Activated CD8-positive, alpha-beta memory T cell treated with anti-CD3 and anti-CD28 coated beads for 36 hours (primary cell): ENCODE results near the gene PTPRN2. TPM values are rescaled to one million over a fixed set of nuclear protein-coding genes. Genes with fewer than 3 reads are reported as not detected.
"Not testable (repeated sequence)": the region's sequence is repeated elsewhere in the genome, so short reads cannot be mapped to it uniquely, and the experiment has no call there.

Source experiments
- CTCF ChIA-PET: fragments of 350-600 bp; sonication (Branson Sonifier 250); formaldehyde crosslinking; loops from one replicate; lab custom pipeline; 2021; ENCODE audit warnings: antibody characterized with exemption; lab: Charles Lee
- POLR2A ChIA-PET: fragments of 350-600 bp; sonication (Branson Sonifier 250); formaldehyde crosslinking; loops from one replicate; lab custom pipeline; 2021; ENCODE audit warnings: antibody characterized with exemption; lab: Charles Lee
- total RNA-seq, 2 experiments: library from RNA; stranded (reverse); gene quantifications; one replicate each; pipeline ENCODE4 v1.2.3, GENCODE V29; 2021

PTPRN2 gene
- total RNA-seq, 2 experiments from 2014 or later, result 0.36 to 0.44 TPM

DNA sequence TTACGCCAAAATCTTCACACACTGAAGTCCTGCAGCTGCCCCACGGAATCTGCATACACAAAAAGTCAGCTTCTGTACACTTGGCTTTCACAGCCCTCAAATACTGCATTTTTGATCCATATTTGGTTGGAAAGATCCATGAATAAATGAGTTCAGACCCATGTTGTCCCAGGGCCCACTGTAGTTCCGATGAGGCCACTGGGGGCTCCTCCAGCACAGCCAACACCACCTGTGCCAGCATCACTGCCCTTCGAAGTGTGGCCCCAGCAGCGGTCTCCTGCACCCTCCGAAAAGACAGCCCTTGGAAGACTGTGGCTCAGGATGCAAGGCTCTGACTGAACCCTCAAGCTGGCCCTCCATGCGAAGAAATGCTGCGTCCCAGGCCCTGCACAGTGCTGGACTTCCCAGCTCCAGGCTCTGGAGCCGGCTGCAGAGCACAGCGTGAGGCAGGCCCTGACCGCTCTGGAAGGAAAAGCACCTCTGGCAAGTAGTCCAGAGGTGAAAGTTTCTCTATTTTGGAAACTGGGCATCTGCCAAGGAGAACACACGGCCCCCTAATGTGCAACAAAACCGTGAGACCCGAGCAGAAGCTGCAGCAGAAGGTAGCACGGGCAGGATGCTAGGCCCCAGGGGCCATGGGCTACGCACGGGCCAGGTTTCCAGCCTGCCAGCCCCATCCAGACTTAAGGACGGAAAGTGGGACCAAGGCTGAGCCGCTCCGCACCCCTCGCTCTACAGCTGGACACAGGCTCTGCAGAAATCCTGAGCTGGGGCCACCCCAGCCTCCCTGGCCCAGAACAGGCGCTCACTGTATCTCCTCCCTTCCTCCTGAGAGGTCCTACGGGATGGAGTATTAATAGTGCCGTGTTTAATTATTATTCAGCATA is 62.6 kb downstream of the PTPRN2 start:
- ChIA-PET POLR2A (no interaction called here), CTCF (no interaction called here)

DNA sequence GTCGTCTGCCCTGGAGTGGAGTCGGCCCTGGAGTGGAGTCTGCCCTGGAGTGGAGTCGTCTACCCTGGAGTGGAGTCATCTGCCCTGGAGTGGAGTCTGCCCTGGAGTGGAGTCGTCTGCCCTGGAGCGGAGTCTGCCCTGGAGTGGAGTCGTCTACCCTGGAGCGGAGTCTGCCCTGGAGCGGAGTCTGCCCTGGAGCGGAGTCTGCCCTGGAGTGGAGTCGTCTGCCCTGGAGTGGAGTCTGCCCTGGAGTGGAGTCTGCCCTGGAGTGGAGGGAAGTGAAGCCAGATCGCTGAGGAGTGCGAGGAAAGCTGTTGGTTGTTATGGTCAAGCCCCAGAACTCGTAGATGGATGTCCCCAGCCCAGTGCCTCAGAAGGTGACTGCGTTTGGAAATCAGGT is 63.3 kb downstream of the PTPRN2 start:
- POLR2A ChIA-PET, result not testable (repeated sequence)

DNA sequence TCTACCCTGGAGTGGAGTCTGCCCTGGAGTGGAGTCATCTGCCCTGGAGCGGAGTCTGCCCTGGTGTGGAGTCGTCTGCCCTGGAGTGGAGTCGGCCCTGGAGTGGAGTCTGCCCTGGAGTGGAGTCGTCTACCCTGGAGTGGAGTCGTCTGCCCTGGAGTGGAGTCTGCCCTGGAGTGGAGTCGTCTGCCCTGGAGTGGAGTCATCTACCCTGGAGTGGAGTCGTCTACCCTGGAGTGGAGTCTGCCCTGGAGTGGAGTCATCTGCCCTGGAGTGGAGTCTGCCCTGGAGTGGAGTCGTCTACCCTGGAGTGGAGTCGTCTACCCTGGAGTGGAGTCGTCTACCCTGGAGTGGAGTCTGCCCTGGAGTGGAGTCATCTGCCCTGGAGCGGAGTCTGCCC is 63.7 kb downstream of the PTPRN2 start:
- CTCF ChIA-PET, POLR2A ChIA-PET: not testable (repeated sequence)

More for the DNA sequence above, 63.3 kb downstream of the PTPRN2 start:
- CTCF ChIA-PET, result not testable (repeated sequence)

DNA sequence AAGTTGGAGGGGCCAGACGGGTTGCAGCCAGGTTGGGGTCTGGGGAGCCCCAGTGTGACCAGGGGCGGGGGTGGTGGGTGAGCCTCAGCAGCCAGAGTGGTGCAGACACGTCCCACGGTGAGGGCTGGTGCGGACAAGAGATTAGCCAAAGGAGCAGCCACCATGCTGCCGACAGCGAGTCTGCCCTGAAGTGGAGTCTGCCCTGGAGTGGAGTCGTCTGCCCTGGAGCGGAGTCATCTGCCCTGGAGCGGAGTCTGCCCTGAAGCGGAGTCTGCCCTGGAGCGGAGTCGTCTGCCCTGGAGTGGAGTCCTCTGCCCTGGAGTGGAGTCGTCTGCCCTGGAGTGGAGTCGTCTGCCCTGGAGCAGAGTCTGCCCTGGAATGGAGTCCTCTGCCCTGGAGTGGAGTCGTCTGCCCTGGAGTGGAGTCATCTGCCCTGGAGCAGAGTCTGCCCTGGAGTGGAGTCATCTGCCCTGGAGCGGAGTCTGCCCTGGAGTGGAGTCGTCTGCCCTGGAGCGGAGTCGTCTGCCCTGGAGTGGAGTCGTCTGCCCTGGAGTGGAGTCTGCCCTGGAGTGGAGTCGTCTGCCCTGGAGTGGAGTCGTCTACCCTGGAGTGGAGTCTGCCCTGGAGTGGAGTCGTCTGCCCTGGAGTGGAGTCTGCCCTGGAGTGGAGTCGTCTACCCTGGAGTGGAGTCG is 64.3 kb downstream of the PTPRN2 start:
- CTCF ChIA-PET, POLR2A ChIA-PET: not testable (repeated sequence)

DNA sequence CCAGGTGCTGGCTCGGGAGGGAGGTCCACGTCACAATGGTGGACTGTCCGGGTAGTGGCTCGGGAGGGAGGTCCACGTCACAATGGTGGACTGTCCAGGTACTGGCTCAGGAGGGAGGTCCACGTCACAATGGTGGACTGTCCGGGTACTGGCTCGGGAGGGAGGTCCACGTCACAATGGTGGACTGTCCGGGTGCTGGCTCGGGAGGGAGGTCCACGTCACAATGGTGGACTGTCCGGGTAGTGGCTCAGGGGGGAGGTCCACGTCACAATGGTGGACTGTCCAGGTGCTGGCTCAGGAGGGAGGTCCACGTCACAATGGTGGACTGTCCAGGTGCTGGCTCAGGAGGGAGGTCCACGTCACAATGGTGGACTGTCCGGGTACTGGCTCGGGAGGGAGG is 65.8 kb downstream of the PTPRN2 start:
- POLR2A ChIA-PET, CTCF ChIA-PET: not testable (repeated sequence)

DNA sequence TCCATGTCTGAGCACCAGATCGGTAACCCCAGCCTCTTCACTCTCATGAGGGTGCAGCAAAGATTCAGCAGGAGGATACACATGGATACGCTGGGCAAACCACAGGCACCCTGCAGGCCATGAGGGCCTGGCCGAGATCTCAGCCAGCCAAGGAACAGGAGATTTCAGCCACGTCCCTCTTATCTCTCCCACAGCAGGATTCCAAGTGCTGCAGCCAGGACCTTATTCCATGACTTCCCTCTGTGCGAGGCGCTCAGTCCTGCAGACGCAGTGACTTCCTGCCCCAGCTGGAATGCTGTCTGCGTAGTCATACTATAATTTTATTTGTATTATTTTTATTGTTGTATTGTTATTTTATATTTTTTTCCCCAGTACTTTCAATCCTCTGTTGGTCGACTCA is 66.8 kb downstream of the PTPRN2 start:
- ChIA-PET CTCF (no interaction called here), POLR2A (no interaction called here)

DNA sequence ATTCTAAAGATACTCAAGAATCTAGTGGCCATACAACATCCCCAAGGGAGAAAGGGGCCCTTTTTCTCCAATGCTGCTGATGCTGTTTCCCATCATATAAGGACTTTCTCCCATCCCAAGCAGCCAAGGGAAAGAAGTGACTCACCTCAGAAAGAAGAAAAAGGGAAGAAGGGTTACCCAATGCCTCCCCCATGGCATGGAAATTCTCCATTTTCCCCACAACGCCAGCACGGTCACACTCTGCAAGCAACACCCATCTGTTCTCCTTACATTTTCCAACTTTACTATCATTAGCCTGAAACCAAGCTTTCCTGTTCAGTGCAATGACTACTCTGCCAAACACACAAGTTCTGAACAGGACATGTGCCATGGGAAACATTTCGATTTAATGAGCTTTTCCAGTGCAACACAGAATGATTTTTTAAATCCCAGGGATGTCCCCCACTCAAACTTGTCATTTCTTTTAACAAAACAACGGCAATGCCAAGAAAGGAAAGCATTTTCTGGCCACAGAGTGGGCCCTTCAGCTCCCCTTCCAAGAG is 67.9 kb downstream of the PTPRN2 start:
- ChIA-PET CTCF (no interaction called here), POLR2A (interaction anchor here (0.5 kb wide), 1 partner anchor 49 kb away, joined by 3 read pairs; no protein-coding TSS in a partner anchor)

DNA sequence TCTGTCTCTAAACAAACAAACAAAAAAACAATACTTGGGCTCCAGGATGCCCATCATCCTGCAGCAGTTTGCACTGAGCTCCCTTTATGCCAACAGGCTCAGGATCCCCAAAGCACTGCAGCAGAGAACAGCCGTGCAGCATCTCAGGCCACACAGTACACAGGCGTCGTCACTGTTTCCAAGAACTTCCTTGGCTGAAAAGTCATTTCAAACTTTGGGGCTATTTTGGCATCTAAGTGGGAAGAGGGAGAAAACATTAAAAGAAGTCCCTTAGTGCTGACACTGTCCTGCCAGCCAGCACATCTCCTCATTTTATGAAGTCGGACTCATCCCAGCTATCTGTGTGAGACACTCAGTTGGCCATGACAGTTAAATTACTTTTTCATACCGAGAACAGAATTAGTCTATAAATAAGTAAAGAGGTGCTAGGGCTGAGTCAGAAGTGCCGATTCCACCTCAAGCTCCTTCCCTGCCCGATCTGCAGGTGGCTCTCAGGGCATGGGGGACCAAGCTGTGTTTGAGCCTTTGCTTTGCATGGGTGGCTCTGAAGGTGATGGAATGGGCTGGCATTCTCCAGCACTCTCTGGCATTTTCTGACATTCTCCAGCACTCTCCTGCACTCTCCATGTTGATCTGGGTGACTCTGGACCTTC is 68.5 kb downstream of the PTPRN2 start:
- CTCF ChIA-PET, result no interaction called here
- POLR2A ChIA-PET, result interaction anchor here (0.5 kb wide), 1 partner anchor 49 kb away, joined by 3 read pairs; no protein-coding TSS in a partner anchor

DNA sequence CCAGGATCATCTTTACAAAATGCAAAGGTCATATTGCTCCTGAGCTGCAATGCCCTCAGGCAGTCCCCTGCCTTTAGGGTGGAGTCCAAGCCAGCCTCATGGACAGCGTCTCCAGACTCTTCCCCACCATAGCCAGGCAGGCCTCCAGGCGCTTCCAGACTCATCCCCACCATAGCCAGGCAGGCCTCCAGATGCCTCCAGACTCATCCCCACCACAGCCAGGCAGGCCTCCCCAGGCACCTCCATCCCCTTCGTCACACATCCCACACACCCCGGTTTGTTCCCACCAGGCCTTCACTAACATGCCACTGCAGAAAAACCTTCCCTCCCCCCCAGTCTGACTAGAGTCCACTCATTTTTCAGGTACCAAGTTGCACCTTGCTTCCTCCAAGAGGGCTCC is 70.1 kb downstream of the PTPRN2 start:
- CTCF ChIA-PET, result no interaction called here
- POLR2A ChIA-PET, result no interaction called here

DNA sequence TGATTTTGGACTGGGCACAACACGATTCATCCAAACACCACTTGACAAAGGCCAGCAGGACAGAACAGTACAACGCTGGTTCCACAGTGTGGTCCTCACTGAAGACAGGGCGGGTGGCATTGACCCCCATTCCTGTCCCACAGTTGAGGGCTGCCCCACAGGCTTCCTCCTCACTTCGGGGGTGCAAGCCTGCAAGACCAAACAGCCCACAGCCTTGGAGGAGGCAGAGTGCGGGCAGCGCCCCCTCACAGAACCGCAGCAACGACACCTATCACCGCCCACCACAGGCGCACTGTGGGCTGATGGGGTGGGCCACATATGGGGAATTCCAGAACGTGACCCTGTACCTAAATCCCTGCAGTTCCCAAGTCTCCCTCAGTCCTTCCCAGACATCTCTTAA is 70.6 kb downstream of the PTPRN2 start:
- POLR2A ChIA-PET, result no interaction called here
- CTCF ChIA-PET, result no interaction called here

DNA sequence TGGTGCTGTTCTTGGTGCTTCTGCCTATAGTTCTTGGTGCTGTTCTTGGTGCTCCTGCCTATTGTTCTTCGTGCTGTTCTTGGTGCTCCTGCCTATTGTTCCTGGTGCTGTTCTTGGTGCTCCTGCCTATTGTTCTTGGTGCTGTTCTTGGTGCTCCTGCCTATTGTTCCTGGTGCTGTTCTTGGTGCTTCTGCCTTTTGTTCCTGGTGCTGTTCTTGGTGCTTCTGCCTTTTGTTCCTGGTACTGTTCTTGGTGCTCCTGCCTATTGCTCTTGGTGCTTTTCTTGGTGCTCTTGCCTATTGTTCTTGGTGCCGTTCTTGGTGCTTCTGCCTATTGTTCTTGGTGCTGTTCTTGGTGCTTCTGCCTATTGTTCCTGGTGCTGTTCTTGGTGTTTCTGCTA is 71.1 kb downstream of the PTPRN2 start:
- POLR2A ChIA-PET, result no interaction called here
- CTCF ChIA-PET, result no interaction called here

DNA sequence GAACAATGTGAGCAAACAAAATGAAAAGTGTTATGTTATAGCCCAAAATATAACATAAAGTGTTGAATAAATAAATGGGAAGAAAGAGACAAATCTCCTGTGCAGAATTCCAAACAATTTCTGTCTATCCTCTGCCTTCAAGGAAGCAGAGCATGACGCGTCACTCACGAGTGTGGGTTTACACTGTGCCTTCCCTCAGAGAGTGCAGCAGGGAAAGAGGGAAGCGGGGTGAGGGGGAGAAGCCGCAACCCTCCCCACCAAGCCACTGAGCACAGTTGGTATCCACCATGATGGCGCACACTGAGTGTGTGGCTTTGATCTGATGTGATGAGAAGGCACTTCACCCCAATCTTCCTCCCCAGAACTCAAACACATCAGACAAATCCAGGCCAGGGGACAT is 74.8 kb downstream of the PTPRN2 start:
- ChIA-PET CTCF (no interaction called here), POLR2A (no interaction called here)

DNA sequence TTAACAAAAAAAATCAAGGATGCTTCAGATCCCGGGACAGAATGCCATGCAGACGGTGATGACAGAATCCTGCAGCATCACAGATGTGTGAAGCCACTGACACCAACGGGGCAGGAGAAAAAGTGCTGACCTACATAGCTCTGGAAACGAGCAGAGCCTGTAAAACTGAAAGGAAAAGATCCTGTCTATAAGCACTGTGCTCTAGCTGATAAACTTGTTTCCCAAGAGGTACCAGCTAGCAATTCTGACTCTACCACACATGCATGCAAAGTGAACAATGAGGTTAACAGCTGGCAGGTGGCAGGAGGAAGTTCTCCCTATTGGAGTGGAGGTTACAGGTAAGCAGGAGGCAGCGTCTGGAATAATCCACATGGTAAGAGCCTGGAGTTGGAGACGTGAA is 75.6 kb downstream of the PTPRN2 start:
- ChIA-PET POLR2A (no interaction called here), CTCF (no interaction called here)

DNA sequence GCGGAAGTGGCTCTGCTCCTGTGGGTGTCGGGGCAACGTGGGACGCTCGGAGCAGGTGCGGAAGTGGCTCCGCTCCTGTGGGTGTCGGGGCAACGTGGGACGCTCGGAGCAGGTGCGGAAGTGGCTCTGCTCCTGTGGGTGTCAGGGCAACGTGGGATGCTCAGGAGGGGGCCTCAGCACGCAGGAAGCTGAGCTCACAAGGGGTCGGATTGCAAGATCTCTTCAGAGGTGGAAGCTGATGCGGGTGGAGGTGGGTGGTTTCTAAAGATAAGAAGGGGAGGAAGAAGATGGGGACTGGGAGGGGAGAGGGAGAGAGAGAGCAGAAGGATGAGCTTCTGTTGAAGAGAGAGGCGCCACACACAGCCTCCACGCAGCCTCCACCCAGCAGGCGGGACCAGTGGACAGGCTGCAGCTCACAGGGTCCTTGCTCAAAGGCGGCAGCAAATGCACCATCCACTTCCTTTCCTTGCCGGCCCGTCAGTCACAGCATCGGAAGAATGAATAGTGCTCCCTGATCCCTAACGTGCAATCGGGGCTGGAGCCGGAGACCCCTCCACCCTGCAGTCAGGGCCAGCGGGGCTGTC is 78.7 kb downstream of the PTPRN2 start:
- POLR2A ChIA-PET, result no interaction called here
- CTCF ChIA-PET, result no interaction called here

DNA sequence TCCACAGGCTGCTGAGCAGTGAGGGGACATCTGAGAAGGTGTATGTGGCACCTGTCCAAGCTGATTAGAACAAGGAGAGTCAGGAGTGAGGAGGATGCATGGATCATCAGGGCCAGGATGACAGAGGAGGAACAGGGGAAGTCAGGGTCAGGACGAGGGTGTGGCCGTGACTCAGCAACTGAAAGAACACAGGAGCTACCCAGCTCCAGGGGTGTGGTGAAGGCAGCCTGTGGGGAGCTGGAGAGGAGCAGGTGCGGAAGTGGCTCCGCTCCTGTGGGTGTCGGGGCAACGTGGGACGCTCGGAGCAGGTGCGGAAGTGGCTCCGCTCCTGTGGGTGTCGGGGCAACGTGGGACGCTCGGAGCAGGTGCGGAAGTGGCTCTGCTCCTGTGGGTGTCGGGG is 79.3 kb downstream of the PTPRN2 start:
- POLR2A ChIA-PET, CTCF ChIA-PET: not testable (repeated sequence)

DNA sequence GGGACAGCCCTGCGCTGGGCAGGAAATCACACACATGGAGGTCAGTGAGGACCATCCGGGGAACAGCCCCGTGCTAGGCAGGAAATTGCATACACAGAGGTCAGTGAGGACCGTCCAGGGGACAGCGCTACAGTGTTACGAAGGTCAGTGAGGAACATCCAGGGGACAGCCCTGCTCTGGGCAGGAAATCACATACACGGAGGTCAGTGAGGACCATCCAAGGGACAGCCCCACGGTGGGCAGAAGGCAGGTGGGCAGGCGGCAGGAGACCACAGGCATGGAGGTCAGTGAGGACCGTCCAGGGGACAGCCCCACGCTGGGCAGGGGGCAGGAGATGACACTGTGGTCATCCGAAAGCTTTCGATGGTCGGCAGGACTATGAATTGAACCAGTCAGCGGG is 79.7 kb downstream of the PTPRN2 start:
- ChIA-PET POLR2A (no interaction called here), CTCF (no interaction called here)

DNA sequence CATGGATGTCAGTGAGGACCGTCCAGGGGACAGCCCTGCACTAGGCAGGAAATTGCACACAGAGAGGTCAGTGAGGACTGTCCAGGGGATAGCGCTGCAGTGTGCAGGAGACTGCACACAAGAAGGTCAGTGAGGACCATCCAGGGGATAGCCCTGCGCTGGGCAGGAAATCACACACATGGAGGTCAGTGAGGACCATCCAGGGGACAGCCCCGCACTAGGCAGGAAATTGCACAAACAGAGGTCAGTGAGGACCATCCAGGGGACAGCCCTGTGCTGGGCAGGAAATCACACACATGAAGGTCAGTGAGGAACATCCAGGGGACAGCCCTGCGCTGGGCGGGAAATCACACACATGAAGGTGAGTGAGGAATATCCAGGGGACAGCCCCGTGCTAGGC is 80.4 kb downstream of the PTPRN2 start:
- POLR2A ChIA-PET, CTCF ChIA-PET: not testable (repeated sequence)

DNA sequence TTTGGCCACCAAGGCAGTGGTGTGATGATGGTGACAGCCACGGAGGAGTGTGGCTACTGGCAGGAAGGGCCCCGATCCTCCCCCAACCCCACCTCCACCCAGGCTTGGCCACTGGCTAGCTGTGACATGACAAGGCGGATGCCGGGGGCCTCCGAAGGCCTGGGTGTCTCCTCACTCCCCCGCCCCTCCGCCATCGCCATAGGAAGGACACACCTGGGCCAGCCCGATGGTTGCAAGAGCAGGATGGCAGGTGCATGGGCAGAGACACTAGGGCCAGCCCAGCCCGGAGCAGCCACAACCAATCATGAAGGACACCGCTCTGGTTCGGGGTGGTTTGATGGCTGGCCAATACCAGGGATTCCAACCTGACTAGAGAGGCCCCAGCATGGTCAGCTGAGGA is 81.0 kb downstream of the PTPRN2 start:
- POLR2A ChIA-PET, result no interaction called here
- CTCF ChIA-PET, result no interaction called here

DNA sequence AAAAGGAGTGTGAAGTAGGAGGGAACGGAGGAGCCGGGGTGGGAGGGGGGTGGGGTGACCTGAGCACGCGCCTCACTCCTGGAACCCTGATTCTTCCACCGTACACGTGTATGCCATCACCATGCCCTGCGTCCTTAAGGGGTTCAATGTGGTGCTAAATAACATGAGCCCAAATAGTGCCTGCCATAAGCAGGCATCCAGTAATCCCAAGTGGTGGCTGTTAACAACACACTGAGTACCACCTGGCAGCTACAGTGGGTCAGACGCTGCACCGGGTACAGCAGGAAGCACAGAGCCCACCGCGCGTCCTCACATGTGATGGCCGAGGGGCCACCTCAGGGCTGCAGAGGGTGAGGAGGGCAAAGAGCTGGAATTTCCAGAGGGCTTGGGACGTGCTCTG is 81.9 kb downstream of the PTPRN2 start:
- POLR2A ChIA-PET, result no interaction called here
- CTCF ChIA-PET, result no interaction called here
